HepG2 (cell line): ENCODE data around the gene MTTP. TPM values are rescaled to one million over a fixed set of nuclear protein-coding genes. Genes with fewer than 3 reads are reported as not detected.

ENCODE experiments used
- ATAC-seq: fragments of 200-7000 bp; cut with Tn5 transposase; 3 replicates; pipeline ENCODE4 v1.9.1; 2020; ENCODE audit warnings: mild to moderate bottlenecking, moderate library complexity
- BruUV-seq: library from RNA; stranded (reverse); fragments of 400-500 nt; replicated peaks from 2 replicates; lab custom pipeline; 2021; lab: Mats Ljungman, UMichigan
- CTCF ChIA-PET: fragments of 300-600 bp; formaldehyde crosslinking; extraction: SDS; loops from one replicate; lab custom pipeline; 2021; ENCODE audit warnings: low total read pairs, inconsistent platforms, low intra/inter-chr PET ratio; lab: Yijun Ruan, JAX
- POLR2A ChIA-PET: fragments of 350-600 bp; sonication (Branson Sonifier 250); formaldehyde crosslinking; loops from one replicate; lab custom pipeline; 2020; ENCODE audit warnings: antibody characterized with exemption, inconsistent platforms; lab: Yijun Ruan, JAX
- DNase-seq: peaks from one replicate; pipeline ENCODE4 v3.0.0-alpha.2; 2015; ENCODE audit warnings: low spot score
- FAIRE-seq: peaks from 3 replicates; lab custom pipeline; 2011; peaks lifted over from hg19 to GRCh38; lab: Jason Lieb, UNC
- H2AFZ ChIP-seq: one replicate; pipeline ENCODE4 v1.6.1; 2011; ENCODE audit warnings: low read length, inconsistent platforms
- H3K27ac ChIP-seq: fragments of 300-600 bp; 3 replicates; pipeline ENCODE4 v1.8.0; 2011; ENCODE audit warnings: mixed run types, mild to moderate bottlenecking, mixed read lengths, low read length, inconsistent platforms; ENCODE audit not compliant: insufficient read depth; ENCODE audit errors: extremely low read length
- H3K27me3 ChIP-seq, 2 experiments: fragments of 200-600 bp in 1 of 2; 2 replicates in 1 of 2; 3 replicates in 1 of 2; pipeline versions ENCODE4 v1.6.0 to v1.8.0; 2011; ENCODE audit warnings: low read length in 2 of 2, mild to moderate bottlenecking in 2 of 2, moderate library complexity in 2 of 2, inconsistent platforms in 1 of 2; ENCODE audit not compliant: insufficient read depth in 2 of 2, control insufficient read depth in 1 of 2
- H3K36me3 ChIP-seq, 2 experiments: fragments of 200-600 bp in 1 of 2; replicated peaks in 1 of 2; 2 replicates in 1 of 2; 3 replicates in 1 of 2; pipeline versions ENCODE4 v1.5.1 to v1.8.0; 2011; ENCODE audit warnings: low read length in 2 of 2, inconsistent platforms in 1 of 2; ENCODE audit not compliant: insufficient read depth in 2 of 2, control insufficient read depth in 1 of 2
- H3K4me1 ChIP-seq: 2 replicates; pipeline ENCODE4 v1.5.1; 2012; ENCODE audit warnings: low read length, inconsistent platforms; ENCODE audit not compliant: insufficient read depth
- H3K4me2 ChIP-seq: 2 replicates; pipeline ENCODE4 v1.6.0; 2011; ENCODE audit warnings: low read depth, low read length, inconsistent platforms
- H3K4me3 ChIP-seq, 3 experiments: fragments of 200-600 bp in 1 of 3; sonication (generic), shearing (Covaris generic) in 1 of 3; replicated peaks in 1 of 3; 2 replicates each; pipeline ENCODE4 v1.5.1; 2011 to 2016; ENCODE audit warnings: low read length in 3 of 3, inconsistent platforms in 2 of 3, low read depth in 2 of 3, mild to moderate bottlenecking in 2 of 3, control low read depth in 1 of 3, mixed read lengths in 1 of 3; ENCODE audit not compliant: insufficient read depth in 1 of 3
- H3K79me2 ChIP-seq: one replicate; pipeline ENCODE4 v1.6.1; 2011; ENCODE audit warnings: low read length, inconsistent platforms; ENCODE audit not compliant: insufficient read depth
- H3K9ac ChIP-seq: 2 replicates; pipeline ENCODE4 v1.6.0; 2011; ENCODE audit warnings: mild to moderate bottlenecking, low read depth, low read length, inconsistent platforms; ENCODE audit not compliant: insufficient read depth
- H3K9me3 ChIP-seq: 2 replicates; pipeline ENCODE4 v1.5.1; 2012; ENCODE audit warnings: mild to moderate bottlenecking, low read length
- H4K20me1 ChIP-seq: 2 replicates; pipeline ENCODE4 v1.6.0; 2011; ENCODE audit warnings: inconsistent platforms, mild to moderate bottlenecking, low read length, moderate library complexity; ENCODE audit not compliant: insufficient read depth
- BCL6 ChIP-seq: IDR thresholded peaks from 2 replicates; pipeline ENCODE4 v1.6.1; 2016; ENCODE audit warnings: missing genetic modification reagents, missing compliant biosample characterization
- BHLHE40 ChIP-seq: IDR thresholded peaks from 2 replicates; pipeline ENCODE4 v1.6.1; 2011; ENCODE audit warnings: low read length, improper control_type of control experiment
- ESRRA ChIP-seq: sonication (generic); formaldehyde crosslinking; IDR thresholded peaks from 2 replicates; pipeline ENCODE4 v1.5.1; 2020; ENCODE audit warnings: mild to moderate bottlenecking, low read depth, missing genetic modification reagents
- GATA4 ChIP-seq: sonication (generic); IDR thresholded peaks from 2 replicates; pipeline ENCODE4 v1.6.1; 2016; ENCODE audit warnings: antibody characterized with exemption, low read depth, borderline replicate concordance
- GLI4 ChIP-seq: sonication (generic); formaldehyde crosslinking; IDR thresholded peaks from 2 replicates; pipeline ENCODE4 v1.5.1; 2020; ENCODE audit warnings: missing genetic modification reagents, mild to moderate bottlenecking, moderate library complexity, borderline replicate concordance
- MAZ ChIP-seq, 2 experiments: sonication (generic) in 1 of 2; formaldehyde crosslinking in 1 of 2; IDR thresholded peaks; 2 replicates each; pipeline versions ENCODE4 v1.5.0 to v1.6.1; 2012 to 2020; ENCODE audit warnings: low read depth in 2 of 2, mild to moderate bottlenecking in 2 of 2, borderline replicate concordance in 1 of 2, improper control_type of control experiment in 1 of 2, low read length in 1 of 2, missing genetic modification reagents in 1 of 2, moderate library complexity in 1 of 2
- SCMH1 ChIP-seq: sonication (generic); formaldehyde crosslinking; IDR thresholded peaks from 2 replicates; pipeline ENCODE4 v1.9.0; 2021; ENCODE audit warnings: missing genetic modification reagents, mild to moderate bottlenecking, borderline replicate concordance
- SP1 ChIP-seq, 2 experiments: fragments of 450-650 bp in 1 of 2; sonication (generic) in 1 of 2; formaldehyde crosslinking in 1 of 2; IDR thresholded peaks; 2 replicates each; pipeline versions ENCODE4 v1.4.0 to v1.6.1; 2016 to 2020; ENCODE audit warnings: missing genetic modification reagents in 1 of 2
- TMF1 ChIP-seq: sonication (generic); formaldehyde crosslinking; IDR thresholded peaks from 2 replicates; pipeline ENCODE4 v1.8.1; 2022; ENCODE audit warnings: low read depth, missing genetic modification reagents
- WGBS: methylation state at CpG from one replicate; pipeline ENCODE4 v1.1.6; 2017; ENCODE audit warnings: low lambda C conversion rate; 5-methylcytosine and 5-hydroxymethylcytosine counted together
- in situ Hi-C: cut with HindIII; loops from 2 replicates; pipeline ENCODE4 v1.10.0; 2017; ENCODE audit warnings: low pct_unique_long_range_greater_than_20kb; ENCODE audit not compliant: extremely low pct_ligation_motif_present
- intact Hi-C: fragments of 100-400 bp; cut with micrococcal nuclease; formaldehyde crosslinking; loops from one replicate; pipeline ENCODE4 v1.10.0; 2022; ENCODE audit not compliant: unreplicated experiment
- polyA plus RNA-seq, 8 experiments: library from polyadenylated mRNA; depleted of rRNA in 3 of 8; stranded (reverse) in 7 of 8; unstranded in 1 of 8; fragments of >200 nt; fragmentation: Illumina TruSeq in 4 of 8; extraction: Trizol in 4 of 8; gene quantifications; 2 replicates each; pipeline versions ENCODE4 v1.2.1 to v1.2.3, GENCODE V29; 2011 to 2016; ENCODE audit warnings: low read depth in 4 of 8, missing spikeins in 1 of 8, mixed read lengths in 1 of 8; ENCODE audit not compliant: insufficient read depth in 1 of 8
- total RNA-seq, 5 experiments: library from RNA; depleted of rRNA; stranded (reverse); fragments of >200 nt; fragmentation: Illumina TruSeq; extraction: Trizol; gene quantifications; 2 replicates each; pipeline ENCODE4 v1.2.3, GENCODE V29; 2016; ENCODE audit warnings: low read depth in 1 of 5
- TF ChIP-seq, protein P1 (sequence below): IDR thresholded peaks from 2 replicates; pipeline ENCODE4 v1.6.1; 2012; ENCODE audit warnings: low read length, improper control_type of control experiment

The MTTP gene
- total and polyA plus RNA-seq, 2 of the 13 experiments (the other 11 are each of a cell fraction or from before 2014, with no cell fraction given): 84.7 to 102 TPM

GRCh38 chr4:99633772-99634171, 59.1 kb downstream of the MTTP start:
- BruUV-seq: no TSS peak
- H2AFZ ChIP-seq: no peak overlapping the region
- ATAC-seq (peak; percentile 41; the same call in 2 of the 3 replicates), DNase-seq (peak; percentile 3), FAIRE-seq (no peak)
- no peaks in the 10 kb centered on the region; a peak in 1 of 5 replicates for H3K27me3 ChIP-seq
- H3K4me1 ChIP-seq: no peaks in the 10 kb centered on the region
- H3K9me3 ChIP-seq: no peaks in the 10 kb centered on the region
- no peak for TF ChIP-seq TMF1
- 0 out of 2 replicates have a peak, but pooled peaks have one; percentile 39 for TF ChIP-seq BHLHE40
- TF ChIP-seq BCL6 (CRISPR knock-in tag): peak; percentile 75
- no peak for TF ChIP-seq SP1 (IDR thresholded peaks at IDR 0.05)
- TF ChIP-seq SP1 (CRISPR knock-in tag; IDR thresholded peaks at IDR 0.05): no peak
- TF ChIP-seq ESRRA: no peak
- no peak for TF ChIP-seq MAZ (IDR thresholded peaks at IDR 0.05; ENCODE audit: borderline replicate concordance, low read depth, low read length)
- TF ChIP-seq MAZ (CRISPR knock-in tag; IDR thresholded peaks at IDR 0.05; ENCODE audit: low read depth): no peak
- TF ChIP-seq, protein P1, sequence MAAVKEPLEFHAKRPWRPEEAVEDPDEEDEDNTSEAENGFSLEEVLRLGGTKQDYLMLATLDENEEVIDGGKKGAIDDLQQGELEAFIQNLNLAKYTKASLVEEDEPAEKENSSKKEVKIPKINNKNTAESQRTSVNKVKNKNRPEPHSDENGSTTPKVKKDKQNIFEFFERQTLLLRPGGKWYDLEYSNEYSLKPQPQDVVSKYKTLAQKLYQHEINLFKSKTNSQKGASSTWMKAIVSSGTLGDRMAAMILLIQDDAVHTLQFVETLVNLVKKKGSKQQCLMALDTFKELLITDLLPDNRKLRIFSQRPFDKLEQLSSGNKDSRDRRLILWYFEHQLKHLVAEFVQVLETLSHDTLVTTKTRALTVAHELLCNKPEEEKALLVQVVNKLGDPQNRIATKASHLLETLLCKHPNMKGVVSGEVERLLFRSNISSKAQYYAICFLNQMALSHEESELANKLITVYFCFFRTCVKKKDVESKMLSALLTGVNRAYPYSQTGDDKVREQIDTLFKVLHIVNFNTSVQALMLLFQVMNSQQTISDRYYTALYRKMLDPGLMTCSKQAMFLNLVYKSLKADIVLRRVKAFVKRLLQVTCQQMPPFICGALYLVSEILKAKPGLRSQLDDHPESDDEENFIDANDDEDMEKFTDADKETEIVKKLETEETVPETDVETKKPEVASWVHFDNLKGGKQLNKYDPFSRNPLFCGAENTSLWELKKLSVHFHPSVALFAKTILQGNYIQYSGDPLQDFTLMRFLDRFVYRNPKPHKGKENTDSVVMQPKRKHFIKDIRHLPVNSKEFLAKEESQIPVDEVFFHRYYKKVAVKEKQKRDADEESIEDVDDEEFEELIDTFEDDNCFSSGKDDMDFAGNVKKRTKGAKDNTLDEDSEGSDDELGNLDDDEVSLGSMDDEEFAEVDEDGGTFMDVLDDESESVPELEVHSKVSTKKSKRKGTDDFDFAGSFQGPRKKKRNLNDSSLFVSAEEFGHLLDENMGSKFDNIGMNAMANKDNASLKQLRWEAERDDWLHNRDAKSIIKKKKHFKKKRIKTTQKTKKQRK: no peak
- no peak for TF ChIP-seq GLI4
- TF ChIP-seq GATA4: no peak
- no peak for TF ChIP-seq SCMH1 (CRISPR knock-in tag)
- in situ Hi-C loops: no loop called here
- peak overlapping the region; percentile 52 for H3K4me2 ChIP-seq
- no peak overlapping the region for H3K4me3 ChIP-seq
- H3K27ac ChIP-seq: no peak overlapping the region
- H3K9ac ChIP-seq: no peak overlapping the region
- no peaks in the 10 kb centered on the region for H3K79me2 ChIP-seq
- ChIA-PET POLR2A (no interaction called here), CTCF (no interaction called here)
- no peaks in the 10 kb centered on the region for H4K20me1 ChIP-seq
- intact Hi-C loops: no loop called here
- WGBS: 17% methylated on average over 14 of the region's 14 CpGs
- H3K36me3 ChIP-seq: no peaks in the 10 kb centered on the region
